CD4-positive, alpha-beta memory T cell (primary cell): ENCODE results near the gene TOPAZ1. TPM values are rescaled to one million over a fixed set of nuclear protein-coding genes. Genes with fewer than 3 reads are reported as not detected.

Experiments used
- CTCF ChIA-PET: fragments of 350-600 bp; sonication (Branson Sonifier 250); formaldehyde crosslinking; loops from one replicate; lab custom pipeline; 2021; ENCODE audit warnings: inconsistent platforms; ENCODE audit not compliant: partially characterized antibody; lab: Charles Lee
- POLR2A ChIA-PET: fragments of 350-600 bp; sonication (Branson Sonifier 250); formaldehyde crosslinking; loops from one replicate; lab custom pipeline; 2021; ENCODE audit not compliant: partially characterized antibody; lab: Charles Lee
- DNase-seq, 5 donors: peaks; one replicate each; pipeline versions ENCODE4 v3.0.0 to v3.0.0-alpha.2; 2020 to 2022; ENCODE audit warnings: mixed read lengths in 1 of 5
- H3K27ac ChIP-seq: one replicate; pipeline ENCODE4 v1.7.0; 2013; ENCODE audit warnings: low read depth, low read length
- H3K27me3 ChIP-seq: 2 replicates; pipeline ENCODE4 v1.7.0; 2013; ENCODE audit warnings: mild to moderate bottlenecking, low read length, moderate library complexity; ENCODE audit not compliant: insufficient read depth
- H3K36me3 ChIP-seq: 2 replicates; pipeline ENCODE4 v1.7.0; 2013; ENCODE audit warnings: mild to moderate bottlenecking, low read length, moderate library complexity; ENCODE audit not compliant: insufficient read depth
- H3K4me1 ChIP-seq: 2 replicates; pipeline ENCODE4 v1.7.0; 2013; ENCODE audit warnings: mild to moderate bottlenecking, low read length, moderate library complexity; ENCODE audit not compliant: insufficient read depth
- H3K4me3 ChIP-seq, 2 donors: one replicate each; pipeline ENCODE4 v1.7.0; 2013; ENCODE audit warnings: low read length in 2 of 2, mild to moderate bottlenecking in 1 of 2
- H3K9me3 ChIP-seq, 2 donors: one replicate each; pipeline ENCODE4 v1.7.0; 2013; ENCODE audit warnings: low read length in 2 of 2, control low read depth in 1 of 2; ENCODE audit not compliant: control insufficient read depth in 1 of 2
- H3K27ac Mint-ChIP-seq, 7 donors: one replicate each; pipeline ENCODE4 v1.8.0; 2020 to 2021; ENCODE audit warnings: mixed read lengths in 7 of 7, mild to moderate bottlenecking in 6 of 7, inconsistent platforms in 3 of 7, moderate library complexity in 3 of 7
- H3K27me3 Mint-ChIP-seq, 2 donors: one replicate each; pipeline ENCODE4 v1.8.0; 2020 to 2021; ENCODE audit warnings: mixed read lengths in 2 of 2
- H3K36me3 Mint-ChIP-seq, 2 donors: one replicate each; pipeline ENCODE4 v1.8.0; 2020 to 2021; ENCODE audit warnings: mixed read lengths in 2 of 2, inconsistent platforms in 1 of 2, mild to moderate bottlenecking in 1 of 2
- H3K4me1 Mint-ChIP-seq, 4 donors: one replicate each; pipeline ENCODE4 v1.8.0; 2020 to 2021; ENCODE audit warnings: mixed read lengths in 4 of 4, mild to moderate bottlenecking in 1 of 4
- H3K4me3 Mint-ChIP-seq, 8 donors: one replicate each; pipeline ENCODE4 v1.8.0; 2020 to 2021; ENCODE audit warnings: mixed read lengths in 8 of 8, mild to moderate bottlenecking in 7 of 8, moderate library complexity in 6 of 8, inconsistent platforms in 3 of 8
- H3K9me3 Mint-ChIP-seq, 8 donors: one replicate each; pipeline ENCODE4 v1.8.0; 2020 to 2021; ENCODE audit warnings: mixed read lengths in 8 of 8, mild to moderate bottlenecking in 5 of 8, inconsistent platforms in 3 of 8, moderate library complexity in 1 of 8
- intact Hi-C: fragments of 100-400 bp; cut with micrococcal nuclease; formaldehyde crosslinking; loops from one replicate; pipeline ENCODE4 v1.15.1; 2023
- polyA plus RNA-seq, 2 donors: library from polyadenylated mRNA; unstranded; fragments of 300-500 nt; fragmentation: Illumina TruSeq; gene quantifications; one replicate each; pipeline ENCODE4 v1.2.3, GENCODE V29; 2021
- total RNA-seq, 2 experiments: library from RNA; stranded (reverse); gene quantifications; one replicate each; pipeline ENCODE4 v1.2.3, GENCODE V29; 2021

The TOPAZ1 gene
- total and polyA plus RNA-seq, 4 experiments from 2014 or later = not detected

- no peaks in the 10 kb centered on the region for H3K4me1 Mint-ChIP-seq
- Histone ChIP-seq H3K4me3 (no peak overlapping the region), H3K27ac (no peak overlapping the region), H3K9me3 (no peaks in the 10 kb centered on the region), H3K36me3 (no peaks in the 10 kb centered on the region), H3K27me3 (no peaks in the 10 kb centered on the region), H3K4me1 (no peaks in the 10 kb centered on the region)
- intact Hi-C loops = no loop called here
- POLR2A ChIA-PET = no interaction called here
- no peak overlapping the region for H3K27ac Mint-ChIP-seq
- H3K4me3 Mint-ChIP-seq = no peak overlapping the region
- H3K9me3 Mint-ChIP-seq = peaks cover 0 to 3% (median 0%) of the 10 kb centered on the region in 8 donors
- H3K27me3 Mint-ChIP-seq = peaks cover 5 to 13% of the 10 kb centered on the region in 2 donors
- H3K36me3 Mint-ChIP-seq = no peaks in the 10 kb centered on the region
- CTCF ChIA-PET = interaction anchor here (1.0 kb wide), 2 partner anchors 9 to 11 kb away, joined by 3 to 4 read pairs; no protein-coding TSS in a partner anchor
- DNase-seq = no peak
These were observed 84.3 kb downstream of the TOPAZ1 start for GRCh38 chr3:44326019-44326418.

- Mint-ChIP-seq H3K27ac (no peak overlapping the region), H3K4me1 (no peaks in the 10 kb centered on the region), H3K9me3 (peaks cover 0 to 3% (median 0%) of the 10 kb centered on the region in 8 donors), H3K27me3 (peaks cover 5 to 13% of the 10 kb centered on the region in 2 donors), H3K4me3 (no peak overlapping the region), H3K36me3 (no peaks in the 10 kb centered on the region)
- Histone ChIP-seq H3K4me3 (no peak overlapping the region), H3K4me1 (no peaks in the 10 kb centered on the region), H3K36me3 (no peaks in the 10 kb centered on the region), H3K9me3 (no peaks in the 10 kb centered on the region), H3K27me3 (no peaks in the 10 kb centered on the region), H3K27ac (no peak overlapping the region)
- intact Hi-C loops = no loop called here
- CTCF ChIA-PET = interaction anchor here (1.0 kb wide), 2 partner anchors 9 to 11 kb away, joined by 3 to 4 read pairs; no protein-coding TSS in a partner anchor
- POLR2A ChIA-PET = no interaction called here
- no peak for DNase-seq
These were observed 84.8 kb downstream of the TOPAZ1 start for GRCh38 chr3:44326515-44326914.

DNA sequence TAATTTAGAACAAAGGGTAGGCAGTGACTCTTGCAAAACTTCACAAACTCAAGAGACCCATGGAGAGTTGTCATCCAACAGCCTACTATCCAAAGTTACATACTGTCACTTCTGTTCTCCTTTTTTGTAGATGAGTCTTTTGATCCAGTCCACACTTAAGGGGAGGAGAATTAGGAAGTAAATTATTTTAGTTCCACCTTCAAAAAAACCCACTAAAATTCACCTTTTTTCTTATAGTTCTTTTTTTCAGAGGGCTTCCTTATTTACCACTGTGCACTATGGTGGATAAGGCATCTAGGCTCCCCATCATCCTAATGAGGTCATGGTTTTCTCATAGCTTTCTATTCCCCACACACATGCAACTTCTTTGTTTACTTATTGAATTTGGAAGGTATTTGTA lies 88.3 kb downstream of the TOPAZ1 start:
- ChIA-PET CTCF (no interaction called here), POLR2A (no interaction called here)
- Mint-ChIP-seq H3K27ac (no peak overlapping the region), H3K36me3 (no peaks in the 10 kb centered on the region), H3K27me3 (peaks cover 5 to 21% of the 10 kb centered on the region in 2 donors), H3K4me3 (no peak overlapping the region), H3K9me3 (peaks cover 0 to 3% (median 0%) of the 10 kb centered on the region in 8 donors), H3K4me1 (no peaks in the 10 kb centered on the region)
- Histone ChIP-seq H3K9me3 (no peaks in the 10 kb centered on the region), H3K4me1 (no peaks in the 10 kb centered on the region), H3K27ac (no peak overlapping the region), H3K4me3 (no peak overlapping the region), H3K27me3 (no peaks in the 10 kb centered on the region), H3K36me3 (no peaks in the 10 kb centered on the region)
- intact Hi-C loops = loop anchor here (10.0 kb wide), 1 partner anchor 295 kb away; the partner anchor contains the start of gene ZNF197
- DNase-seq = no peak

GRCh38 chr3:44330444-44330843 lies 88.8 kb downstream of the TOPAZ1 start:
- no peak overlapping the region for H3K27ac Mint-ChIP-seq
- intact Hi-C loops = loop anchor here (10.0 kb wide), 1 partner anchor 294 kb away; the partner anchor contains the start of gene ZNF197
- H3K4me1 ChIP-seq = no peaks in the 10 kb centered on the region
- no peaks in the 10 kb centered on the region for H3K36me3 Mint-ChIP-seq
- H3K9me3 Mint-ChIP-seq = peaks cover 0 to 3% (median 0%) of the 10 kb centered on the region in 8 donors
- POLR2A ChIA-PET = no interaction called here
- no peaks in the 10 kb centered on the region for H3K4me1 Mint-ChIP-seq
- no peak overlapping the region for H3K27ac ChIP-seq
- H3K27me3 Mint-ChIP-seq = peaks cover 5 to 22% of the 10 kb centered on the region in 2 donors
- no peak overlapping the region for H3K4me3 ChIP-seq
- no peaks in the 10 kb centered on the region for H3K36me3 ChIP-seq
- no peak for DNase-seq
- H3K9me3 ChIP-seq = no peaks in the 10 kb centered on the region
- no peaks in the 10 kb centered on the region for H3K27me3 ChIP-seq
- CTCF ChIA-PET = no interaction called here
- no peak overlapping the region for H3K4me3 Mint-ChIP-seq

GRCh38 chr3:44334326-44334725 lies 92.6 kb downstream of the TOPAZ1 start:
- Histone ChIP-seq H3K4me1 (peaks cover 9% of the 10 kb centered on the region), H3K4me3 (no peak overlapping the region), H3K27ac (no peak overlapping the region), H3K36me3 (no peaks in the 10 kb centered on the region), H3K9me3 (no peaks in the 10 kb centered on the region), H3K27me3 (no peaks in the 10 kb centered on the region)
- Mint-ChIP-seq H3K27ac (no peak overlapping the region), H3K9me3 (no peaks in the 10 kb centered on the region), H3K4me3 (no peak overlapping the region), H3K4me1 (peaks cover 7 to 20% (median 11%) of the 10 kb centered on the region in 4 donors), H3K27me3 (peaks cover 0 to 17% of the 10 kb centered on the region in 2 donors), H3K36me3 (peaks cover 0 to 9% of the 10 kb centered on the region in 2 donors)
- ChIA-PET CTCF (no interaction called here), POLR2A (no interaction called here)
- intact Hi-C loops = loop anchor here (10.0 kb wide), 1 partner anchor 290 kb away; the partner anchor contains the start of gene ZNF197
- DNase-seq = no peak

DNA sequence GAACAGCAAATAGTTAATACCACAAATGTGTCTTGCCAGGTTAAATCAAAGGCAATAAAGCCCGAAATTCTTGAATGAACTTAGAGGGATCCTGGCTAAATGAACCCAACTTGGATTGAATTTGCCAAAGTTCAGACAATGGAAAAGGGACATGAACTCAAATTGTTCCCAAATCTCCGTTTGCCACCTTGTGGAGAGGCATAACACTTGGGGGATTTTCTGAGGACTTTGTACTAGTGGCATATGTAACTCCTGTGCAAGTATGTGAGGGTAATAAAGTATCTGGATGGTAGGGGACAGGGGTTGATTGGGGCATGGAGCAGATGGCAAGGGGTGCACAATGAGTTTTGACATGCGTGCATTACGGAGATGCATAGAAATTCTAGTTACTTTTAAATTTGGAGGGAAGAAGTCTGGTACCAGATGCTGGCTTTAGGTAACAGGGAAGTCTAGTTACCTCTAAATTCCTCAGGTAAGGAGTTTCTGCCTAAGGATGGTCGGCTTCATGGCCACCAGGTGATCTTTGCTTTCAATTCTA lies 95.6 kb downstream of the TOPAZ1 start:
- peak overlapping the region; percentile 93 to 98 (median 98) for H3K4me3 Mint-ChIP-seq
- H3K4me1 Mint-ChIP-seq = peaks cover 17 to 36% (median 24%) of the 10 kb centered on the region in 4 donors
- Histone ChIP-seq H3K4me3 (peak overlapping the region; percentile 58 to 91), H3K4me1 (peaks cover 19% of the 10 kb centered on the region), H3K9me3 (no peaks in the 10 kb centered on the region), H3K27ac (peak overlapping the region; percentile 95), H3K36me3 (no peaks in the 10 kb centered on the region), H3K27me3 (no peaks in the 10 kb centered on the region)
- H3K9me3 Mint-ChIP-seq = no peaks in the 10 kb centered on the region
- intact Hi-C loops = loop anchor here (5.0 to 10.0 kb wide), 3 partner anchors 287 to 715 kb away; partner anchors contain the start of genes ANO10, TMEM42 and ZNF197
- ChIA-PET POLR2A (interaction anchor here (0.6 to 2.7 kb wide), 10 partner anchors 13 to 1835 kb away, joined by 3 to 30 read pairs (median 6); partner anchors contain the start of genes KIAA1143, KIF15, TMEM42 and VIPR1), CTCF (interaction anchor here (0.8 to 1.6 kb wide), 6 partner anchors 11 to 424 kb away, joined by 3 to 7 read pairs (median 4); partner anchors contain the start of genes KIAA1143 and KIF15)
- H3K27me3 Mint-ChIP-seq = peaks cover 0 to 10% of the 10 kb centered on the region in 2 donors
- peaks cover 0 to 9% of the 10 kb centered on the region in 2 donors for H3K36me3 Mint-ChIP-seq
- peak overlapping the region; percentile 94 to 99 (median 99) for H3K27ac Mint-ChIP-seq
- no peak for DNase-seq
